NB4 (cell line): Measurements from ENCODE around the gene YARS2.

Source experiments
- DNase-seq: peaks from one replicate; pipeline ENCODE4 v3.0.0; 2010; ENCODE audit warnings: low read depth
- H3K4me3 ChIP-seq: one replicate; pipeline ENCODE4 v1.5.1; 2011; ENCODE audit warnings: mild to moderate bottlenecking, low read depth, low read length, moderate library complexity
- MYC ChIP-seq: IDR thresholded peaks from 2 replicates; pipeline ENCODE4 v1.6.1; 2011; ENCODE audit warnings: low read depth, low read length
- POLR2A ChIP-seq: IDR thresholded peaks from 2 replicates; pipeline ENCODE4 v1.6.1; 2011; ENCODE audit warnings: mild to moderate bottlenecking; ENCODE audit not compliant: insufficient read length; ENCODE audit errors: extremely low read depth
- TF ChIP-seq, protein P1 (sequence below): IDR thresholded peaks from one replicate; pipeline ENCODE4 v1.5.1; 2012; ENCODE audit warnings: low read depth, low read length
- TF ChIP-seq, protein P2 (sequence below): IDR thresholded peaks from 2 replicates; pipeline ENCODE4 v1.6.1; 2011; ENCODE audit warnings: low read depth, low read length

YARS2 gene

DNA sequence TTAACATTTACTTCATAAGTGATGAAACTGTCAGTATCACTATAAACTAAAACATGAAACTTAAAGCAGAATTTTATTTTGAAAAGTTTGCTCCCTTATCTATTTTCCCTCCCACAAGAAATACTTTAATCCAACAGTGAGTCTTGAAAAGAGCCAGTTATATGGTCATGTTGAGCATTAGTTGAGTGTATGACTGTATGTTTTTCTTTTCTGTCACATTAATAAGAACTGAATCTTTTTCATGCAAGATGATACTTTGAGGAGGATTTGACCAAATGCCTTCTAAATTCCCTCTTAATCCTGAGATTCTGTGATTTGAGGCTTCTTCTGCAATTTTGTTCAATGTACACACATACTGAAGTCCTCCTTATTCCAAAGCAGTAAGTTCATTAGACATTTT lies 33.7 kb upstream of the YARS2 start:
- H3K4me3 ChIP-seq, result no peak overlapping the region
- no peak for DNase-seq
- TF ChIP-seq, protein P1, sequence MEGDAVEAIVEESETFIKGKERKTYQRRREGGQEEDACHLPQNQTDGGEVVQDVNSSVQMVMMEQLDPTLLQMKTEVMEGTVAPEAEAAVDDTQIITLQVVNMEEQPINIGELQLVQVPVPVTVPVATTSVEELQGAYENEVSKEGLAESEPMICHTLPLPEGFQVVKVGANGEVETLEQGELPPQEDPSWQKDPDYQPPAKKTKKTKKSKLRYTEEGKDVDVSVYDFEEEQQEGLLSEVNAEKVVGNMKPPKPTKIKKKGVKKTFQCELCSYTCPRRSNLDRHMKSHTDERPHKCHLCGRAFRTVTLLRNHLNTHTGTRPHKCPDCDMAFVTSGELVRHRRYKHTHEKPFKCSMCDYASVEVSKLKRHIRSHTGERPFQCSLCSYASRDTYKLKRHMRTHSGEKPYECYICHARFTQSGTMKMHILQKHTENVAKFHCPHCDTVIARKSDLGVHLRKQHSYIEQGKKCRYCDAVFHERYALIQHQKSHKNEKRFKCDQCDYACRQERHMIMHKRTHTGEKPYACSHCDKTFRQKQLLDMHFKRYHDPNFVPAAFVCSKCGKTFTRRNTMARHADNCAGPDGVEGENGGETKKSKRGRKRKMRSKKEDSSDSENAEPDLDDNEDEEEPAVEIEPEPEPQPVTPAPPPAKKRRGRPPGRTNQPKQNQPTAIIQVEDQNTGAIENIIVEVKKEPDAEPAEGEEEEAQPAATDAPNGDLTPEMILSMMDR, result no peak
- TF ChIP-seq MYC (no peak), POLR2A (no peak)
- TF ChIP-seq, protein P2, sequence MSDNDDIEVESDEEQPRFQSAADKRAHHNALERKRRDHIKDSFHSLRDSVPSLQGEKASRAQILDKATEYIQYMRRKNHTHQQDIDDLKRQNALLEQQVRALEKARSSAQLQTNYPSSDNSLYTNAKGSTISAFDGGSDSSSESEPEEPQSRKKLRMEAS, result no peak

DNA sequence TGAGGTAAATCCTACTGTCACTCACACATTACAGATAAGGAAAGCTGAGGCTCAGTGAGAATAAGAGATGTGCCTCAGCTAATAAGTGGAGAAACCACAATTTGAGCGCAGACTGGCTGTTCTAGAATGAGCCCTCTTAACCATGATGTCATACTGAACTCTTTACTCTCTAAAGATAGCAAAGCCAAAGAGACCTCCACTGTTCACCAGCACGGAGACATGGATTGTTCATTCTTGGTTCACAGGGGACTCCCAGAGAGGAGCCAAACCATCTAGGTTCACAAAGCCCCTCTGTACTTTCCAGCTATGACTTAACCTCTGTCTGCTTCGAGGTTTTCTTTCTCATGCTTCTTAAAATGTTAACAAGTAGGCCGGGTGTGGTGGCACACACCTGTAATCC lies 32.7 kb upstream of the YARS2 start:
- DNase-seq, result no peak
- TF ChIP-seq, protein P2, result no peak
- TF ChIP-seq, protein P1, result no peak
- TF ChIP-seq MYC, result no peak
- TF ChIP-seq POLR2A, result no peak
- no peak overlapping the region for H3K4me3 ChIP-seq

DNA sequence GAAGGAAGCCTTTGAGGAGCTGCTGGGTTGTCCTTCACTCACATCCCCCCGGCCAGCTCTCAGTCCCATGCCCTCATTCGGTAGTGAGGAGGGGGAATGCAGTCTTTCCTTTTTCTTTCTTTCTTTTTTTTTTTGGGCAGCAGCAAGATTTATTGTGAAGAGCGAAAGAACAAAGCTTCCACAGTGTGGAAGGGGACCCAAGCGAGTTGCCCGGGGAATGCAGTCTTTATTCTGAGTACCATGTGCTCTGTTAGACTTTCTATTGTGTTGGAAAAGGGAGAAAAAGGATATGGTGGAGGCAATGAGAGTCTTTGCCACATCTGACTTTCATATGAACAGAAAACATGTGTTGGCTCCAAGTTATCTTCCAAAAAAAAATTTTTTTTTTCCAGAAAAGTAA lies 29.9 kb upstream of the YARS2 start:
- no peak for DNase-seq
- no peak overlapping the region for H3K4me3 ChIP-seq
- TF ChIP-seq, protein P1, result no peak
- TF ChIP-seq MYC, result no peak
- no peak for TF ChIP-seq POLR2A

DNA sequence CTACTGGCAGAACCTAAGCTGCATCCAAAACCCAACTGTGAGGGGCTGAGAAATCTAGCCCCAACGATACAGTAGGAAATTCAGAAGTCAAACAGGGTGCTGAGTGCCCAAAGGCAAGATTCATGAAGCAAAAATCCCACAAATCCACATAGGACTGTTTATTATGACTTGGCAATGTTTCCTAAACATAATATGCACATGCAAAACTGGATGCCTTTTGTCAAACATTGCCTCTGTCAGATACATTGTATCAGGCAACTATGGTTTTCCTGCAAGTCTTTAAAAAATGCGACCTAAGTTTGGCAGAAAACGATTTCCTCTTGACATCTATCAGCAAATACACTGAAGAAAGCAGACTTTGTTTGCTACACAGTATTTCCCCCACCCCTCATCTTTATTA lies 27.3 kb upstream of the YARS2 start:
- TF ChIP-seq, protein P1, result no peak
- TF ChIP-seq, protein P2, result no peak
- TF ChIP-seq POLR2A (no peak), MYC (no peak)
- DNase-seq, result no peak
- H3K4me3 ChIP-seq, result no peak overlapping the region

DNA sequence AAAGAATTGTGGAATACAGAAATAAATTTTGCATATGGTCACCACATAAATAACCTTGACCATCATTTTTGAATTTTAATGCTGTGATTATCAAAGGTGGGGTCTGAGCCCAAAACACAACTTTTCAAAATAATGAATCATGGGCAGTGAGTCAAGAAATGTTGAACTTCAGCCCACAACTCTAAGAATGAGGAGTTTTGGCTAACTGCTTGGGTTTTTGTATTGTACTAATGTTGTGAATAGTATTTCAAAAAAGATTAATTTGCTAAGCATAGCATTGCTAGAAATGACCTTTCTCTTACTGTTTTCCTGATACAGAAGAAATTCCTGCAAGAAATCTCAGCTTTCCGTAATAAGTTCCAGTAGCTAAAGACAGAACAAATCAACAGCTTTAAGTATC lies 24.4 kb upstream of the YARS2 start:
- no peak for DNase-seq

More for the DNA sequence above, 24.4 kb upstream of the YARS2 start:
- no peak overlapping the region for H3K4me3 ChIP-seq
- TF ChIP-seq, protein P2, result no peak
- TF ChIP-seq MYC, result no peak
- TF ChIP-seq POLR2A, result no peak
- TF ChIP-seq, protein P1, result no peak
